IMR-90 (cell line): Measurements from ENCODE around the gene PALLD. TPM values are rescaled to one million over a fixed set of nuclear protein-coding genes. Genes with fewer than 3 reads are reported as not detected.

Experiments used
- ATAC-seq: fragments of 200-7000 bp; cut with Tn5 transposase; 2 replicates; pipeline ENCODE4 v1.9.1; 2020; ENCODE audit warnings: low read depth, mild to moderate bottlenecking, moderate library complexity
- BruUV-seq: library from RNA; stranded (reverse); fragments of 400-500 nt; replicated peaks from 2 replicates; lab custom pipeline; 2021; lab: Mats Ljungman, UMichigan
- CTCF ChIA-PET: fragments of 300-600 bp; formaldehyde crosslinking; extraction: SDS; loops from one replicate; lab custom pipeline; 2021; ENCODE audit warnings: antibody characterized with exemption; lab: Yijun Ruan, JAX
- POLR2A ChIA-PET: fragments of 300-600 bp; sonication (Branson Sonifier 250); formaldehyde crosslinking; loops from one replicate; lab custom pipeline; 2022; ENCODE audit warnings: antibody characterized with exemption; ENCODE audit not compliant: unreplicated experiment; lab: Charles Lee
- DNase-seq: peaks from one replicate; pipeline ENCODE4 v3.0.0; 2013
- H2AFZ ChIP-seq: replicated peaks from 2 replicates; pipeline ENCODE3; 2013; ENCODE audit warnings: low read length, mild to moderate bottlenecking; ENCODE audit not compliant: poor library complexity
- H2AK5ac ChIP-seq: 2 replicates; pipeline ENCODE4 v1.6.1; 2013; ENCODE audit warnings: low read depth, low read length, inconsistent platforms
- H2AK9ac ChIP-seq: replicated peaks from 2 replicates; pipeline ENCODE3; 2013; ENCODE audit warnings: mild to moderate bottlenecking, low read depth, low read length, moderate library complexity; ENCODE audit not compliant: poor library complexity
- H2BK120ac ChIP-seq: 2 replicates; pipeline ENCODE4 v1.6.1; 2013; ENCODE audit warnings: low read depth, low read length, inconsistent platforms
- H2BK15ac ChIP-seq: 3 replicates; pipeline ENCODE4 v1.6.1; 2013; ENCODE audit warnings: low read depth, low read length, inconsistent platforms
- H2BK20ac ChIP-seq: 2 replicates; pipeline ENCODE4 v1.6.1; 2013; ENCODE audit warnings: low read depth, mild to moderate bottlenecking, inconsistent platforms, low read length, moderate library complexity
- H2BK5ac ChIP-seq: 2 replicates; pipeline ENCODE4 v1.6.1; 2013; ENCODE audit warnings: mild to moderate bottlenecking, low read depth, low read length, inconsistent platforms; ENCODE audit not compliant: poor library complexity, severe bottlenecking
- H3K14ac ChIP-seq: replicated peaks from 2 replicates; pipeline ENCODE4 v1.6.1; 2013; ENCODE audit warnings: low read depth, low read length, inconsistent platforms
- H3K18ac ChIP-seq: 2 replicates; pipeline ENCODE4 v1.6.1; 2013; ENCODE audit warnings: low read depth, low read length, control low read depth
- H3K23ac ChIP-seq: 2 replicates; pipeline ENCODE4 v1.6.1; 2013; ENCODE audit warnings: low read depth, low read length, inconsistent platforms
- H3K27ac ChIP-seq: 2 replicates; pipeline ENCODE4 v1.5.1; 2013; ENCODE audit warnings: mild to moderate bottlenecking, control low read depth, low read length; ENCODE audit not compliant: insufficient read depth
- H3K27me3 ChIP-seq: 2 replicates; pipeline ENCODE4 v1.6.1; 2013; ENCODE audit warnings: low read length; ENCODE audit not compliant: control insufficient read depth, insufficient read depth
- H3K36me3 ChIP-seq: 2 replicates; pipeline ENCODE4 v1.6.1; 2013; ENCODE audit warnings: low read length, mixed read lengths; ENCODE audit not compliant: control insufficient read depth, insufficient read depth
- H3K4ac ChIP-seq: 2 replicates; pipeline ENCODE4 v1.6.1; 2013; ENCODE audit warnings: low read depth, low read length, inconsistent platforms
- H3K4me1 ChIP-seq: 2 replicates; pipeline ENCODE4 v1.6.1; 2013; ENCODE audit warnings: low read length, mixed read lengths; ENCODE audit not compliant: control insufficient read depth, insufficient read depth
- H3K4me2 ChIP-seq: 2 replicates; pipeline ENCODE4 v1.6.1; 2013; ENCODE audit warnings: low read depth, mild to moderate bottlenecking, control low read depth, low read length, moderate library complexity
- H3K4me3 ChIP-seq: 2 replicates; pipeline ENCODE4 v1.5.1; 2013; ENCODE audit warnings: low read depth, mild to moderate bottlenecking, control low read depth, low read length, moderate library complexity; ENCODE audit not compliant: insufficient read depth
- H3K56ac ChIP-seq: 2 replicates; pipeline ENCODE4 v1.6.1; 2013; ENCODE audit warnings: low read length, inconsistent platforms; ENCODE audit not compliant: insufficient read depth; ENCODE audit errors: extremely low read depth
- H3K79me1 ChIP-seq, 2 experiments: 2 replicates each; pipeline ENCODE4 v1.6.1; 2013; ENCODE audit warnings: low read length in 2 of 2, inconsistent platforms in 1 of 2, low read depth in 1 of 2
- H3K9ac ChIP-seq: 2 replicates; pipeline ENCODE4 v1.6.1; 2013; ENCODE audit warnings: low read depth, low read length, control low read depth
- H3K9me1 ChIP-seq: 2 replicates; pipeline ENCODE4 v1.6.1; 2013; ENCODE audit warnings: low read length, inconsistent platforms; ENCODE audit not compliant: insufficient read depth
- H3K9me3 ChIP-seq: 2 replicates; pipeline ENCODE4 v1.6.1; 2013; ENCODE audit warnings: low read length; ENCODE audit not compliant: control insufficient read depth, insufficient read depth
- H4K20me1 ChIP-seq: 2 replicates; pipeline ENCODE4 v1.6.1; 2013; ENCODE audit warnings: low read length, inconsistent platforms; ENCODE audit not compliant: insufficient read depth
- H4K5ac ChIP-seq: 2 replicates; pipeline ENCODE4 v1.6.1; 2013; ENCODE audit warnings: mild to moderate bottlenecking, low read depth, low read length, control low read depth
- H4K8ac ChIP-seq, 2 experiments: 2 replicates each; pipeline ENCODE4 v1.6.1; 2013; ENCODE audit warnings: low read depth in 2 of 2, low read length in 2 of 2, control low read depth in 1 of 2, inconsistent platforms in 1 of 2
- H4K91ac ChIP-seq: 2 replicates; pipeline ENCODE4 v1.6.1; 2013; ENCODE audit warnings: low read depth, low read length, inconsistent platforms; ENCODE audit not compliant: insufficient read depth
- CHD1 ChIP-seq: IDR thresholded peaks from 2 replicates; pipeline ENCODE4 v1.6.1; 2012; ENCODE audit warnings: low read depth, low read length, improper control_type of control experiment
- MAZ ChIP-seq: IDR thresholded peaks from 2 replicates; pipeline ENCODE4 v1.6.1; 2012; ENCODE audit warnings: low read depth, mild to moderate bottlenecking, low read length, improper control_type of control experiment, moderate library complexity, borderline replicate concordance
- WGBS, 2 experiments: methylation state at CpG; one replicate each; pipeline versions ENCODE4 v1.1.5 to v1.1.7; 2013; ENCODE audit warnings: missing lambda C conversion rate in 2 of 2; ENCODE audit not compliant: insufficient read length in 1 of 2; ENCODE audit errors: extremely low coverage in 2 of 2; 5-methylcytosine and 5-hydroxymethylcytosine counted together
- dilution Hi-C: fragments of 300-500 bp; cut with HindIII; formaldehyde crosslinking; loops from one replicate; pipeline ENCODE4 v1.14.3; 2018; ENCODE audit warnings: low sequenced_read_pairs; ENCODE audit not compliant: unreplicated experiment
- in situ Hi-C: fragments of 300-500 bp; cut with MboI; formaldehyde crosslinking; loops from 3 replicates; pipeline ENCODE4 v1.14.3; 2019; ENCODE audit warnings: low sequenced_read_pairs, inconsistent platforms, mixed read lengths
- intact Hi-C: fragments of 100-400 bp; cut with micrococcal nuclease; formaldehyde crosslinking; loops from 2 replicates; pipeline ENCODE4 v1.10.0; 2022
- polyA plus RNA-seq, 3 experiments: library from polyadenylated mRNA; depleted of rRNA; stranded (reverse); fragments of >200 nt; gene quantifications; 2 replicates each; pipeline ENCODE4 v1.2.3, GENCODE V29; 2012; ENCODE audit warnings: low replicate concordance in 1 of 3
- total RNA-seq: library from RNA; depleted of rRNA; stranded (reverse); fragments of >200 nt; gene quantifications from 2 replicates; pipeline ENCODE4 v1.2.3, GENCODE V29; 2012

Gene PALLD
- total and polyA plus RNA-seq, 2 of the 4 experiments (the other 2 are of a cell fraction) = 91.0 to 91.9 TPM

DNA sequence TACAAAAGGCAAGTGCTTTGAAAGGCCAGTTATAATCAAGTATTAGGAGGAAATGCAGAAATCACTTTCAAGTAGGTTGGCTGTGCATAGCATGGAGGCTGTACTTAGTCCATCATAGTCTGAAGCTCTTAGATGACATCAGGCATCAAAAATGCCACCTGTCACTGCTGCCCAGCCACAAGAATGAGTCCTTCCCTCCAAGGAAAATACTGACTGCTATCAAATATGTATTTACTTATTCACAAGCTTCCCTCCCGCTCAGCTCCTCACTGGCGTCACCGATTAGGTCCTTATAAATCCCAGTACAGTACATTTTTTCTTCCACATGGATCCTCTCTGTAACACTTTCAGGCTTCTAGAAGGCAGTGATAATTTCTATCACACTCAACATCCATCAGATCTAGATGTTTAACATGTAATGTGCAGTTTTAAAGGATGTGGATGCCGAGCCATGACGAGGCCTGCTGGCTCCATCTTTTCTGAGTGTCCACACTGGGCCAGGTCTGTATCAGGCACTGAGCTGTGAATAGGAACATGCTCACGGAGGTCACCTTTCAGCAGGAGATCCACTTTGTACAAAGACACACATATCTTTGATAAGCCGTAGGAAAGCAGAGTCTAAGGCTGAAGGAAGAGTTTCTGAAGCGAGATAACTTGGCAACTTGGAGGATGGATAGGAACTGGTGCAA is 121.9 kb downstream of the PALLD start:
- BruUV-seq = no TSS peak
- peak overlapping the region; percentile 68 for H2BK5ac ChIP-seq
- peak overlapping the region; percentile 93 for H2BK120ac ChIP-seq
- peak overlapping the region; percentile 88 for H3K18ac ChIP-seq
- H4K5ac ChIP-seq = peak overlapping the region; percentile 50; the same call in 1 of the 2 replicates
- no peak overlapping the region for H3K9ac ChIP-seq
- H2AK9ac ChIP-seq = peak overlapping the region; percentile 0
- H3K4ac ChIP-seq = peak overlapping the region; percentile 87
- peaks cover 33% of the 10 kb centered on the region for H3K4me1 ChIP-seq
- ChIA-PET POLR2A (no interaction called here), CTCF (interaction anchor here (1.0 to 1.1 kb wide), 2 partner anchors 12 to 33 kb away, joined by 3 read pairs; no protein-coding TSS in a partner anchor)
- H3K56ac ChIP-seq = peak overlapping the region; percentile 37; the same call in 1 of the 2 replicates
- H4K91ac ChIP-seq = peak overlapping the region; percentile 87
- peaks cover 17% of the 10 kb centered on the region for H3K9me1 ChIP-seq
- peak overlapping the region; percentile 87 for H3K14ac ChIP-seq
- intact Hi-C loops = loop anchor here (5.0 kb wide), 1 partner anchor 301 kb away; the partner anchor contains the start of gene DDX60
- peak overlapping the region; percentile 93 for H2BK20ac ChIP-seq
- no peaks in the 10 kb centered on the region for H3K36me3 ChIP-seq
- peak overlapping the region; percentile 65 for H2AK5ac ChIP-seq
- H4K20me1 ChIP-seq = no peaks in the 10 kb centered on the region
- WGBS, 2 experiments = 53% methylated on average over 5 of the region's 8 CpGs; no CpG with 5 or more reads in 1 of the 2 experiments
- peak overlapping the region; percentile 7; the same call in 1 of the 2 replicates for H3K4me2 ChIP-seq
- H3K27ac ChIP-seq = peak overlapping the region; percentile 13; the same call in 1 of the 2 replicates
- H2BK15ac ChIP-seq = peak overlapping the region; percentile 69; the same call in 2 of the 3 replicates
- H4K8ac ChIP-seq = peak overlapping the region; percentile 19 to 78; a peak in 3 of 4 replicates
- no peaks in the 10 kb centered on the region for H3K27me3 ChIP-seq
- no peaks in the 10 kb centered on the region for H3K79me1 ChIP-seq
- H3K9me3 ChIP-seq = no peaks in the 10 kb centered on the region
- in situ Hi-C loops = no loop called here
- H3K4me3 ChIP-seq = no peak overlapping the region
- ATAC-seq (peak; percentile 21), DNase-seq (peak; percentile 84)
- H2AFZ ChIP-seq = peak overlapping the region; percentile 35
- peak overlapping the region; percentile 91 for H3K23ac ChIP-seq
- TF ChIP-seq CHD1 (no peak), MAZ (no peak)
- dilution Hi-C loops = no loop called here
